Osteoblast (primary cell): Measurements from ENCODE around the gene LRMDA. TPM values are rescaled to one million over a fixed set of nuclear protein-coding genes. Genes with fewer than 3 reads are reported as not detected.

ENCODE experiments used
- DNase-seq: peaks from one replicate; pipeline ENCODE4 v3.0.0; 2011; ENCODE audit warnings: low spot score, mixed read lengths; ENCODE audit not compliant: insufficient read length; ENCODE audit errors: missing footprints
- H2AFZ ChIP-seq: 2 replicates; pipeline ENCODE4 v1.6.0; 2011; ENCODE audit warnings: mild to moderate bottlenecking, low read length
- H3K27ac ChIP-seq: 2 replicates; pipeline ENCODE4 v1.5.1; 2011; ENCODE audit warnings: mild to moderate bottlenecking, low read depth, low read length, moderate library complexity
- H3K27me3 ChIP-seq: 2 replicates; pipeline ENCODE4 v1.6.0; 2012; ENCODE audit warnings: mild to moderate bottlenecking, control low read depth, inconsistent platforms, low read length, moderate library complexity; ENCODE audit not compliant: insufficient read depth
- H3K36me3 ChIP-seq: 2 replicates; pipeline ENCODE4 v1.5.1; 2011; ENCODE audit warnings: mild to moderate bottlenecking, low read length, control low read depth, moderate library complexity; ENCODE audit not compliant: insufficient read depth
- H3K4me1 ChIP-seq: 2 replicates; pipeline ENCODE4 v1.5.1; 2011; ENCODE audit warnings: mild to moderate bottlenecking, low read length, control low read depth, moderate library complexity; ENCODE audit not compliant: insufficient read depth
- H3K4me2 ChIP-seq: 2 replicates; pipeline ENCODE4 v1.6.0; 2011; ENCODE audit warnings: mild to moderate bottlenecking, low read length; ENCODE audit not compliant: insufficient read depth
- H3K4me3 ChIP-seq: fragments of 200-600 bp; sonication (generic); 3 replicates; pipeline ENCODE4 v1.5.1; 2012; ENCODE audit warnings: mild to moderate bottlenecking, low read length, inconsistent platforms; ENCODE audit not compliant: insufficient read depth
- H3K79me2 ChIP-seq: 2 replicates; pipeline ENCODE4 v1.6.0; 2012; ENCODE audit warnings: mild to moderate bottlenecking, low read length, control low read depth, inconsistent platforms; ENCODE audit not compliant: insufficient read depth
- H3K9me3 ChIP-seq: 2 replicates; pipeline ENCODE4 v1.5.1; 2011; ENCODE audit warnings: low read depth, low read length, control low read depth
- H4K20me1 ChIP-seq: 2 replicates; pipeline ENCODE4 v1.6.0; 2012; ENCODE audit warnings: mild to moderate bottlenecking, low read length, control low read depth; ENCODE audit not compliant: insufficient read depth
- total RNA-seq: library from RNA; depleted of rRNA; stranded (reverse); fragments of >200 nt; gene quantifications from 2 replicates; pipeline ENCODE4 v1.2.3, GENCODE V29; 2012
- TF ChIP-seq, protein P1 (sequence below): IDR thresholded peaks from 2 replicates; pipeline ENCODE4 v1.5.1; 2011; ENCODE audit warnings: mild to moderate bottlenecking, low read depth, low read length, moderate library complexity; ENCODE audit errors: extremely low read depth

LRMDA gene
- total RNA-seq, 1 donor = 18.5 TPM

DNA sequence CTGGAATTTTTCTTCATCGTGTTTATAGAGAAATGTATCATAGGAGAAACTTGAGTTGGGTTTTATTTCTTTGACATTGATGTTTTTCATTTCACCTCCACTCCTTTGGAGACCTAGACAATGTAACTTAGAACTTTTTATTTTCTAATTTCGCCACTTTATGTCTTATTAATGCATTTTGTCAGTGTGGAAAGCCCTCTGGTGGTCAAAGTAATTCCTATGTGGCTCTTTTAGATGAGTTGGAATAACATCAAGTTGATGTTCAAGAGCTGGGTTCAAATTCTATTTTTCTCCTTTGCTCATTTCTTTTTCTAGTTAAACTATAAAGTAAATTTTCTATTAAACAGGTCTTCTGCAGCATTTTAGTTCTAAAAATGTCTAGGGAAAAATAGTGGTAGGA lies 478.6 kb downstream of the LRMDA start:
- no peak overlapping the region for H3K4me3 ChIP-seq
- H4K20me1 ChIP-seq = no peaks in the 10 kb centered on the region
- H3K36me3 ChIP-seq = no peaks in the 10 kb centered on the region
- no peaks in the 10 kb centered on the region for H3K9me3 ChIP-seq
- no peaks in the 10 kb centered on the region for H3K79me2 ChIP-seq
- H2AFZ ChIP-seq = no peak overlapping the region
- no peaks in the 10 kb centered on the region for H3K4me1 ChIP-seq
- no peak overlapping the region for H3K4me2 ChIP-seq
- no peak for DNase-seq
- peaks cover 5% of the 10 kb centered on the region for H3K27me3 ChIP-seq
- H3K27ac ChIP-seq = no peak overlapping the region
- TF ChIP-seq, protein P1, sequence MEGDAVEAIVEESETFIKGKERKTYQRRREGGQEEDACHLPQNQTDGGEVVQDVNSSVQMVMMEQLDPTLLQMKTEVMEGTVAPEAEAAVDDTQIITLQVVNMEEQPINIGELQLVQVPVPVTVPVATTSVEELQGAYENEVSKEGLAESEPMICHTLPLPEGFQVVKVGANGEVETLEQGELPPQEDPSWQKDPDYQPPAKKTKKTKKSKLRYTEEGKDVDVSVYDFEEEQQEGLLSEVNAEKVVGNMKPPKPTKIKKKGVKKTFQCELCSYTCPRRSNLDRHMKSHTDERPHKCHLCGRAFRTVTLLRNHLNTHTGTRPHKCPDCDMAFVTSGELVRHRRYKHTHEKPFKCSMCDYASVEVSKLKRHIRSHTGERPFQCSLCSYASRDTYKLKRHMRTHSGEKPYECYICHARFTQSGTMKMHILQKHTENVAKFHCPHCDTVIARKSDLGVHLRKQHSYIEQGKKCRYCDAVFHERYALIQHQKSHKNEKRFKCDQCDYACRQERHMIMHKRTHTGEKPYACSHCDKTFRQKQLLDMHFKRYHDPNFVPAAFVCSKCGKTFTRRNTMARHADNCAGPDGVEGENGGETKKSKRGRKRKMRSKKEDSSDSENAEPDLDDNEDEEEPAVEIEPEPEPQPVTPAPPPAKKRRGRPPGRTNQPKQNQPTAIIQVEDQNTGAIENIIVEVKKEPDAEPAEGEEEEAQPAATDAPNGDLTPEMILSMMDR = peak; percentile 59

DNA sequence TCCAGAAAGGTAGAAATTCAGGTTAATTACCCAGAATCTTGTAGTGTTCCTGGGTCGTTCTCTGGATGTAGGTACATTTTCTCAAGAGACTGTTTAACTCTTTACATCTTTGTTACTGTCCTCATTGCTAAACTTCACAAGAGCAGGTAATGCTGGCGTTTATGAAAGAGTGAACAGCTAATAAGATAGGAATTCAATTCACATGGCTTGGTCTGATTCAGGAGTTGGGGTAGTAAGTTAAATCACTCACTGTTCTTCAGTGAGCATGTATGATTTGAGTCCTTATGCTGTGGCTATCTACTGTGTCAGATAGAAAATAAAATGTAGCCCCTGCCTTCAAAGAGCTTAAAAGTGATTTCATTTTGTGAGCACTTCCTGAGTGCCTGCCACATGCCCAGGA lies 480.0 kb downstream of the LRMDA start:
- Histone ChIP-seq H3K4me1 (no peaks in the 10 kb centered on the region), H3K9me3 (no peaks in the 10 kb centered on the region), H3K36me3 (no peaks in the 10 kb centered on the region), H3K27ac (no peak overlapping the region), H3K79me2 (no peaks in the 10 kb centered on the region), H3K4me3 (no peak overlapping the region), H2AFZ (no peak overlapping the region), H4K20me1 (no peaks in the 10 kb centered on the region), H3K4me2 (no peak overlapping the region), H3K27me3 (peaks cover 5% of the 10 kb centered on the region)
- no peak for DNase-seq
- TF ChIP-seq, protein P1 = no peak

DNA sequence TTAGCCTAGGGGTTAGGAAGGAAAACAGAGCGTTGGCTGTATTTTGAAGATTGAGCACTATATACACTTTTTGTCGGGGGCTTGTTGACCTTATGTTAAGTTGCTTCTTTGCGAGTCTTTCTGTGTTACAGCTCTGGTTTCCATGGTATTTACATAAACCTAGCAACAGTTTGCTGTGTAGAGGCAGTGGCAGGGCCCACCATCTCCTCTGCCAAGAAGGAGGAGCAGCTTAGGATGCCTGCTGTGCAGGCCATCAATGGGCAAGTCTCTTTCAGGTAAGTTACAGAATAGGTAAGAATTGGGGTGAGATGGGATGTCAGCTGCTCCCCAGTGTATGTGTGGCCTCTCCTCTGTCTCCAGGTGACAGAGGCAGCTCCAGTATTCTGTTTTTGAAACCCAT lies 485.5 kb downstream of the LRMDA start:
- H3K4me2 ChIP-seq = no peak overlapping the region
- H3K4me3 ChIP-seq = no peak overlapping the region
- H2AFZ ChIP-seq = no peak overlapping the region
- H3K79me2 ChIP-seq = no peaks in the 10 kb centered on the region
- peaks cover 5% of the 10 kb centered on the region for H3K27me3 ChIP-seq
- H3K36me3 ChIP-seq = no peaks in the 10 kb centered on the region
- no peak for DNase-seq
- H3K27ac ChIP-seq = no peak overlapping the region
- no peaks in the 10 kb centered on the region for H3K4me1 ChIP-seq
- TF ChIP-seq, protein P1 = no peak
- no peaks in the 10 kb centered on the region for H3K9me3 ChIP-seq
- no peaks in the 10 kb centered on the region for H4K20me1 ChIP-seq

DNA sequence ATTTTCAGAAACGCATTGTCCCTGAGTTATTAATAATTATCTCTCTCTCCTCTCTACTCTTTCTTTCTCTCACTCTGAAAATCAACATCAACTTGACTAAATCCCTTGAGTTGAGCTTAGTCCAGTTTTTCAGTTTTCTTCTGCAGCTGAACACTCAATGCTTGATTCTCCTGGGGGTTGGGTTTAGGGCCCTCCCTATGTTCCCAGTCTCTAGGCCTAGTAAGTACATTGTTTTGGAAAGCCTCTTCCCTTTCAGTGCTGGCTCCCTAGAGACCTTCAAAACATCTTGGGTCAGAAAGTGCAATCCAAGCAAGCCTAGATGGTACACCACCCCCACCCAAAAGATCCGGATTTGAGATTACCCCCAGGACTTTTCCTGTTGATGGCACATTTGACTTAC lies 488.5 kb downstream of the LRMDA start:
- TF ChIP-seq, protein P1 = no peak
- H3K4me2 ChIP-seq = no peak overlapping the region
- H4K20me1 ChIP-seq = no peaks in the 10 kb centered on the region
- no peaks in the 10 kb centered on the region for H3K79me2 ChIP-seq
- H3K27ac ChIP-seq = no peak overlapping the region
- no peak for DNase-seq
- H3K9me3 ChIP-seq = no peaks in the 10 kb centered on the region
- no peak overlapping the region for H2AFZ ChIP-seq
- H3K4me1 ChIP-seq = no peaks in the 10 kb centered on the region
- H3K27me3 ChIP-seq = no peaks in the 10 kb centered on the region
- H3K36me3 ChIP-seq = no peaks in the 10 kb centered on the region
- H3K4me3 ChIP-seq = no peak overlapping the region
